ENCODE measurements around the gene RAD51B. TPM values are rescaled to one million over a fixed set of nuclear protein-coding genes. Genes with fewer than 3 reads are reported as not detected.

Gene RAD51B
- total RNA-seq, 1 experiment from 2014 or later: 16.7 TPM

GRCh38 chr14:67990576-67990975 is 171.0 kb downstream of the RAD51B start:
- Histone ChIP-seq H3K18ac (ENCODE audit: insufficient read length, low read depth, low read length) (no peak overlapping the region), H3K56ac (ENCODE audit: insufficient read length, low read depth, low read length) (no peak overlapping the region), H3K79me2 (ENCODE audit: insufficient read depth, low read length) (no peaks in the 10 kb centered on the region), H3K23me2 (ENCODE audit: insufficient read length, low read depth, low read length, poor library complexity, severe bottlenecking) (no peaks in the 10 kb centered on the region), H2BK15ac (ENCODE audit: low read depth, low read length) (no peak overlapping the region), H3K4me2 (ENCODE audit: insufficient read depth, insufficient read length, low read length) (no peak overlapping the region), H4K8ac (replicated peaks; ENCODE audit: insufficient read length, low read depth, low read length) (no peak overlapping the region), H3K14ac (ENCODE audit: insufficient read depth, low read length) (no peak overlapping the region), H3K79me1 (ENCODE audit: insufficient read depth, low read depth, low read length, poor library complexity, severe bottlenecking) (no peaks in the 10 kb centered on the region), H2BK5ac (ENCODE audit: insufficient read length, low read length) (no peak overlapping the region), H3T11ph (ENCODE audit: low read length) (no peak overlapping the region), H4K91ac (ENCODE audit: insufficient read length, low read depth, low read length) (no peak overlapping the region), H2BK120ac (ENCODE audit: low read depth, low read length, poor library complexity, severe bottlenecking) (no peak overlapping the region), H2AK5ac (ENCODE audit: insufficient read length, low read length) (no peak overlapping the region), H2AFZ (ENCODE audit: low read length) (no peak overlapping the region), H3K9me3 (ENCODE audit: control insufficient read depth, low read depth, low read length) (no peaks in the 10 kb centered on the region), H3K27me3 (ENCODE audit: insufficient read depth, low read length) (no peaks in the 10 kb centered on the region), H4K20me1 (ENCODE audit: control insufficient read depth, insufficient read depth, insufficient read length) (no peaks in the 10 kb centered on the region), H3K9ac (ENCODE audit: extremely low read depth, insufficient read length, low read length) (no peak overlapping the region), H2BK20ac (ENCODE audit: low read depth, low read length, poor library complexity, severe bottlenecking) (no peak overlapping the region), H3K4ac (ENCODE audit: low read depth, low read length) (no peak overlapping the region), H3K4me1 (ENCODE audit: insufficient read depth, low read length) (no peaks in the 10 kb centered on the region), H3K27ac (ENCODE audit: insufficient read length, low read depth, low read length) (no peak overlapping the region), H4K5ac (ENCODE audit: insufficient read length, low read depth, low read length) (no peak overlapping the region), H2BK12ac (ENCODE audit: insufficient read length, low read depth, low read length) (no peak overlapping the region), H3K23ac (ENCODE audit: insufficient read length, low read depth, low read length) (no peak overlapping the region)
- Mint-ChIP-seq H3K27me3 (ENCODE audit: low read depth) (no peaks in the 10 kb centered on the region), H3K4me3 (no peak overlapping the region), H3K36me3 (ENCODE audit: insufficient read depth in 1 of 3, low read depth in 3 of 3) (peaks cover 0 to 2% (median 0%) of the 10 kb centered on the region in 3 experiments; a peak in 1 of 7 replicates), H3K9me3 (no peaks in the 10 kb centered on the region), H3K4me1 (peaks cover 0 to 2% of the 10 kb centered on the region in 2 experiments; a peak in 1 of 4 replicates), H3K27ac (no peak overlapping the region)
- no peak for DNase-seq
- no peak for TF ChIP-seq CTCF (conservative IDR thresholded peaks at IDR 0.05)
- no CpG with 5 or more reads among the region's 3 CpGs for WGBS (ENCODE audit: extremely low coverage, insufficient read length, low lambda C conversion rate)
